ENCODE measurements around the gene SELENOO.

The SELENOO gene

GRCh38 chr22:50253046-50253915 is 52.5 kb downstream of the SELENOO start:
- DNase-seq (ENCODE audit: low read depth, low spot score), result no peak

- DNase-seq (ENCODE audit: low read depth, low spot score), result no peak
Observed at GRCh38 chr22:50253941-50254340, 53.1 kb downstream of the SELENOO start.

- no peak for DNase-seq (ENCODE audit: low read depth, low spot score)
Observed at GRCh38 chr22:50255099-50255498, 54.3 kb downstream of the SELENOO start.

- no peak for DNase-seq (ENCODE audit: low read depth, low spot score)
Observed at GRCh38 chr22:50255607-50256006, 54.8 kb downstream of the SELENOO start.

- DNase-seq (ENCODE audit: low read depth, low spot score), result no peak
Observed at GRCh38 chr22:50256258-50256862, 55.5 kb downstream of the SELENOO start.

GRCh38 chr22:50257041-50257440 is 56.2 kb downstream of the SELENOO start:
- DNase-seq (ENCODE audit: low read depth, low spot score), result no peak

- DNase-seq (ENCODE audit: low read depth, low spot score), result peak; percentile 71
Observed at GRCh38 chr22:50257451-50258360, 56.9 kb downstream of the SELENOO start.

GRCh38 chr22:50258361-50259292 is 57.8 kb downstream of the SELENOO start:
- no peak for DNase-seq (ENCODE audit: low read depth, low spot score)

GRCh38 chr22:50259302-50259701 is 58.5 kb downstream of the SELENOO start:
- no peak for DNase-seq (ENCODE audit: low read depth, low spot score)

GRCh38 chr22:50260434-50260800 is 59.6 kb downstream of the SELENOO start:
- DNase-seq (ENCODE audit: low read depth, low spot score), result no peak

GRCh38 chr22:50260801-50261614 is 60.2 kb downstream of the SELENOO start:
- DNase-seq (ENCODE audit: low read depth, low spot score), result no peak

- no peak for DNase-seq (ENCODE audit: low read depth, low spot score)
Observed at GRCh38 chr22:50261615-50262459, 61.0 kb downstream of the SELENOO start, which contains the start of gene MAPK12. TSS of gene MAPK12 (minus strand) at chr22:50261683. CDS start at chr22:50261509, 174 bp downstream.

GRCh38 chr22:50262460-50262911 is 61.7 kb downstream of the SELENOO start:
- DNase-seq (ENCODE audit: low read depth, low spot score), result no peak

GRCh38 chr22:50262973-50263617 is 62.3 kb downstream of the SELENOO start:
- no peak for DNase-seq (ENCODE audit: low read depth, low spot score)

- no peak for DNase-seq (ENCODE audit: low read depth, low spot score)
Observed at GRCh38 chr22:50264104-50264745, 63.4 kb downstream of the SELENOO start.

GRCh38 chr22:50264946-50265669 is 64.3 kb downstream of the SELENOO start:
- no peak for DNase-seq (ENCODE audit: low read depth, low spot score)

- DNase-seq (ENCODE audit: low read depth, low spot score), result no peak
Observed at GRCh38 chr22:50266994-50267393, 66.2 kb downstream of the SELENOO start.
